HG03378 (cell line): Measurements from ENCODE around the gene CEP57.
"Not testable (repeated sequence)": the region's sequence is repeated elsewhere in the genome, so short reads cannot be mapped to it uniquely, and the experiment has no call there.

Experiments used
- ATAC-seq: cut with Tn5 transposase; IDR thresholded peaks from one replicate; pipeline ENCODE4 v1.9.1; 2021; ENCODE audit warnings: mild to moderate bottlenecking, moderate library complexity; ENCODE audit not compliant: unreplicated experiment

Gene CEP57

GRCh38 chr11:95795627-95796295, 5.5 kb downstream of the CEP57 start:
- ATAC-seq: no peak

DNA sequence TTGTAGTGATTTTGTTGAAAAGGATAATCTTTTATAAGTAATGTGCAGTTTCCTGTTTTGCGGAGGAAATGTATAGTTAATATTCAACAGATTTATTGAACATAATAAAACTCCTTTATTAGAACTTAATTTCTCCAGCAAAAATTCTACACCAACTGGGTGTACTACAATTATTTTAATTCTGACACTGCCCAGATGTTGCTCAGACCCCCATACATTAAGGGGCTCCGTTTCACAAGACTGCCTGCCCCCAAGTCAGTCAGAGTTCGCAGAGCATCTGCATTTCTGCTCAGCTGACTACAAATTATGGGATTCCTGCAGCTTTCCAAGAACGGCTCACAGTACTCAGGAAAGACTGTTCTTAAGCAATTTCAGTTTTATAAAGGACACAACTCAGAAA, 6.2 kb downstream of the CEP57 start:
- ATAC-seq: no peak

DNA sequence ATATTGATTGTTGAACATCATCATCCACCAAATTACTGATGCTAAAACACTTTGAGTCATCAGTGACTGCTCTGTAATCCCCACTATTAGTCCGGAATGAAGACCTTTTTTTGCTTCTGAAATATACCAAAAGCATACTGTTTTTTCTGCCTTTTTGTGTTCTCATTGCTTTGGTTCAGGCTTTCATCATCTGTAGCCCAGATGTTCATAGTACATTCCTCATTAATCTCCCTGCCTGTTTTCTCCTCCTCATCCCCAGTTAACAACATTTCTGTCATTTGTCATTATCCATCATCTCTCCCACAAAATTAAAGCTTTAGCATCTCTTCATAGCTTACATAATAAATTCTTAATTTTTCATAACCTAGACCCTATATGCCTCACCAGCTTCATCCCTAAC, 9.2 kb downstream of the CEP57 start:
- ATAC-seq: no peak

- ATAC-seq: no peak
Observed at GRCh38 chr11:95800438-95800837, 10.1 kb downstream of the CEP57 start.

DNA sequence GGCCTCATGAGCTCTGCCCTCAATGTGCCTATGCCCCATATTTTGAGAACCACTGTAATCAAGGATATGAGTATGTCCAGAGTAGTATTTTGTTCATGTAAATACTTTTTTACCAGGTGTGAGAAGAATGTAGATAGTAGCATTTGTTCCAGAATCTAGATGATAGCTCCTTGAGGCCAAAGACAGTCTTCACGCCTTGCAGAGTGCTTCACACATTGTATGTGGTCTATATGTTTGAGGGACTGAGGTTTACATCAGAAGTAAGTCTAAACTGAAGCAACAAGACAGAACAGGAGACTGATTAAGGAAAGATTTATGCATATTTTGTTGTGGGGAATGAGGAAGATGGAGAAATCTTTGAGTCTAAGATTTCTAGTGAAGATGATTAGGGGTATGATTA, 12.5 kb downstream of the CEP57 start:
- ATAC-seq: no peak

GRCh38 chr11:95803973-95804372, 13.7 kb downstream of the CEP57 start:
- ATAC-seq: no peak

- no peak for ATAC-seq
Observed at GRCh38 chr11:95805869-95806268, 15.6 kb downstream of the CEP57 start.

GRCh38 chr11:95806464-95806863, 16.2 kb downstream of the CEP57 start:
- ATAC-seq: not testable (repeated sequence)

- ATAC-seq: not testable (repeated sequence)
Observed at GRCh38 chr11:95811052-95811451, 20.8 kb downstream of the CEP57 start.

- ATAC-seq: no peak
Observed at GRCh38 chr11:95816037-95816436, 25.7 kb downstream of the CEP57 start.

GRCh38 chr11:95821640-95822039, 31.3 kb downstream of the CEP57 start:
- ATAC-seq: no peak

DNA sequence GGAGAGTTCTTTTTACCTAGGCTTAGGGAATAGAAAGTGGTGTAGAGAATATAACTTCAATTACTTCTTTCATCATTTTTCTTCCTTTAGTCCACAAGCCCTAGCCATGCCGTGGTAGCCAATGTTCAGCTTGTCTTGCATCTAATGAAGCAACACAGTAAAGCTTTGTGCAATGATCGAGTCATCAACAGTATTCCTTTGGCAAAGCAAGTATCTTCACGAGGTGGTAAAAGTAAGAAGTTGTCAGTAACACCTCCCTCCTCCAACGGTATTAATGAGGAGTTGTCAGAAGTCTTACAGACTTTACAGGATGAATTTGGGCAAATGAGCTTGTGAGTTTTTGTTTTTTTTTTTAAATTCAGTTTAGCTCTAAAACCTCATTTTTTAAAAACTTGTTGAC, 37.4 kb downstream of the CEP57 start:
- ATAC-seq: no peak

- no peak for ATAC-seq
Observed at GRCh38 chr11:95829580-95830259, 39.4 kb downstream of the CEP57 start.

DNA sequence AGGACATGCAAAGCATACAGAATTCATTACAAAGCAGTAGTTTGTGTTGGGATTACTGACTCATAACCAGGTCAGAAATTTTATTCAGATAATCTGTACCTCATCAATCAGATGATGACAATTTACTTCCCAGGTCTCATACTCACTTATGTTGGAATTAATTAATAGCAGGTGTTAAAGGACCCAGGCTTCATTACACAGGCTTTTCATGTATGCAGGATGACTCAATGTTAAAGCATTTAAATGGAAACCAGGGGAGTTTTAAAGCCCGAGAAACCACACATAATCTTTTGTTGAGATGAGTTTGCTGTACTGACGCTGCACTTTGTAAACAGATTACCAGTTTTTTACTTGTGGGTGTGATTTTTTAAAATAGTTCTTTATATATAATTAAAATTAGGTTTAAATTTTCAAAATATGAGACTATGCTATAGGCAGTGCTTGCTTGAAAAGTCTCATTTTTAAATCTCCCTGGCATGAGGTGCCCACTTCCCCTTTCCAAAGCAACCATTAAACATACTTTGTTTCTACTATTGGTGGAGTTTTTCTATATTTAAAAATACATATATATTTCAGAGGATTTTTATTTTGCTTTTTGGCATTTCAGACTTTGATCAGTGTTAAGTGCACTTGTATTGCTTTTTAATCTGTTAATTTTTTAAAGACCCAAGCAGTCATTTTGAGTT, 41.0 kb downstream of the CEP57 start:
- no peak for ATAC-seq

DNA sequence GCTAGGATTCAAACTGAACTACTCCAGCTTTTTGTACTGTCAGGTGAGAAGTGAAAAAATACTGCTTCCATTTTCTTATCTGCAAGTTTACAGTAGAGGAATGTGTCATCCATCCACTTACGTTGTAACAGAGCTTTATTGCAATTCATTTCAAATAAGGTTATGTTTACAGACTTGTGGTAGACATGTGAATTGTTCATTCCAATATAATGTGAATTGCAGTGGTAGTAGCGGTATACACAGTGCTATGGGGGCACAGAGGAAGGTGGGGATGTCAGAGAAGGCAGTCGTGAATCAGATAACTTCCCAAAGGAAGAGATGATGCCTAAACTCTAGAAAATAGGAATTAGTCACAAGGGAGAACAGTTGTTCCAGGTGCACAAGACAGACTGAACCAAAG, 42.5 kb downstream of the CEP57 start:
- no peak for ATAC-seq

DNA sequence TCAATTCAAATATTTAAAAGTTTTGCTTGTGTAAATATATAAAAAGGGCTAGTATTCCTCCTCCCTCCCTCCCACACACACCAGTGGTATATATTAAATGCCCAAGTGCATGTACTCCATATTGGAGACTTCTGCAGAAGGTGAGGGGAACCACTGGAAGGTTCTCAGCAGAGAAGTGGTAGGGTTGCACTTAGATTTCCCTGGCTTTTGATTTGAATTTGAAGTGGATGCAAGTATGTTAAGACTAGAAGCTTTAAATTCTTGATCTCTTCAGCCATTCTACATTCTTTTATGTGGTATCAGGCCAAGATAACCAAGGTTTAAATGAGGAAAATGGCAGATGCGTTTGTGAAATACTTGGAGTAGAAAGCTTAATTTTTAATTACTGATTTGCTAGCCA, 43.1 kb downstream of the CEP57 start:
- ATAC-seq: no peak

DNA sequence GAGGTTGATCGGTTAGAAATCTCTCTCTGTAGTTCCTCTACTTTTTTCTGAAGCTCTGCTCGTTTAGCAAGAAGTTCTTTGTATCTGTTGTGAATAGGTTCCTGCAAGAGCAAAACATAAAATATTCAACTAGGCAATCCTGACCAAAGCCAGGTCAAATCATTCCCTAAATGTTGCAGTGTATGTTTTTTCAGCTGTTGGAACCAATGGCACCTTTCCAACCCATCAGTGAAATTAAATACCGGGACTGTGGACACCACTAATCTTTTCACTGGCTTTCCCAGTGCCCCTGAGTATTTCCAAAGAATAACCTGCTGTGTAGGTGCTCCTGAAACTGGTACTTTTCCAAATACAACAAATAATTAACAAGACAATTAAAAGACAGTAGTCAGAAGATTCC, 45.1 kb downstream of the CEP57 start:
- ATAC-seq: no peak

GRCh38 chr11:95835768-95836488, 45.6 kb downstream of the CEP57 start:
- ATAC-seq: peak; percentile 96

DNA sequence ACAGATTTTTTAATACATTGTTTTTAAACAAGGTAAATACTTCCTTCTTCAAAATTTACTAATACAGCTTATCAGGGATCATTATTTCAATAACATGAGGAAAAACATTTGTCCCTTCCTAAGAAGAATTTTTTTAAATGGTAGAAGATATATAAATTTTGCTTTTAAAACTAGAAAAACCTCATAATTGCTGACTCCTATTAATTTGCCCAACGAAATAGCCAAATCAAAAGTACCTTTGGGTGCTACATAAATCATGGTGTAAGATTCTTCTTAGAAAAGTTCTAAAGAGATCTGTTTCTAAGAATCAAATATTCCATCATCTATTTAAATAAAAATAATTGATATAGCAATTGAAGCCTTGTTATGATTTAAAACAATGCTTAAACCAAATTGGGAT, 54.9 kb downstream of the CEP57 start:
- no peak for ATAC-seq

DNA sequence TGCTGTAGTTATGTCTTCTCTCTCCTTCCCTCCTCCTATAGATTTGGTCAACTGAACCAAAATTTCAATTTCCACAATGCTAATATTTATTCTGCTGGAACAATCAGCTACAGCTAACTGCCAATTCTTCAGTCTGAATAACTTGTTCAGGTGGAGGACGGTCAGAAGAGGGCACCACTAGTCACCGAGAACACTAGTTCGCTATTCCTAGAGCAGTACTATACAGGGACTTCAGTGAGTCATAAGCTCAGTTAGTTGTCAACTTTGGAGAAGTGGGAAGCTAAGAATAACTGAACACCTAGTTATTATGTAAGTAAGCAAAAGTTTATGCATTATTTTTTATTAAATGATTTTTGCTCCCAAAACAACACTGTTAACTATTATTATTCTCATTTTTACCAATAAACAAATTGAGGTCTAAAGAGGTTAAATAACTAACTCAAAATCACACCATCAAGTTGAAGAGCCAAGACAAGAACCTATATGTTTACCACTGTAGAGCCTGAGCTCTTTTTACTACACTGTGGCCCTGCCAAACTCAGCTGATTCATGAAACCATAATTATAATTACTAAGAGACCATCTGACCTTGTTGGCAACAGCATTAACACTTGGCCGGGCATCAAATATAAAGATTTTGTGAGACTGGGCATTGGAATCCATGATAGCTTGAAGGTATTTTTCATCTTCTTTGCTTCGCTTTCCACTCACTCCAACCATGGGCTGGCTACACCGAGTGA, 59.0 kb downstream of the CEP57 start:
- ATAC-seq: peak; percentile 52

DNA sequence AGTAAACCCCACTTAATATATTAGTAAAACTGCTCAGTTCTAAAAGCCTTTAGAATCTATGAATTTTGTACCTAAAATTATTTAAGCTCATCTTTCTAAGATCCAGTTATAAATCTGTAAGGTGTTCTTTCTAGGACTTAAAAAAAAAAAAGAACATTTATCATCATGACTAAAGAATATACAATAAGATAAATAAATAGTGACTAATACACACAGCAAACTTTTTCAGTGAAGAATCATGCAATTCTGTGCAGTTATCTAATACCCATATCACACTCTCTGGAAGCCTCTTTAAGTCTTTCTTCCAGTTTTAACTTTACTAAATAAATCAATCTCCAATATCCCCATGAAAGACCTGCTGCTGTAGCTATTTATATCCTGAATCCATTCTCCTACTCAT, 59.8 kb downstream of the CEP57 start:
- no peak for ATAC-seq
